Heart left ventricle (tissue), 13 donors: ENCODE measurements around the gene OR4F6.

Source experiments
- CTCF ChIP-seq, 12 donors: fragments of 200-600 bp; sonication (generic) in 4 of 12; IDR thresholded peaks; one replicate each; pipeline versions ENCODE4 v1.5.0 to v1.8.0; 2018 to 2022; ENCODE audit warnings: antibody characterized with exemption in 12 of 12, mild to moderate bottlenecking in 5 of 12
- POLR2A ChIP-seq, 2 donors: fragments of 450-650 bp; IDR thresholded peaks; one replicate each; pipeline ENCODE4 v1.6.1; 2017; ENCODE audit warnings: antibody characterized with exemption in 2 of 2, mild to moderate bottlenecking in 2 of 2, moderate library complexity in 2 of 2
- donor health status: ischemic (EF 13 %, LVEDD 7.1; RV severe dilation, severe dysfunction).
- donor health status: DM: no; HTN: yes; CAD: no.
- donor health status: DM: no; HTN: no; CAD: no.
- donor health status: ischemic (EF 25% LVEDD 6.9; RV normal size, moderate dysfunction).
- donor health status: ischemic (EF 25% LVEDD 5.7; RV mildly dilated, moderate dysfunction).
- donor health status: ischemic (EF 35%, LVEDD 5.7; RV mildly dilated, moderate dysfunction).
- donor health status: nonischemic (EF 11% LVEDD 7.7; RV severe dilation, severe dysfunction).
- donor health status: DM: yes; HTN: yes; CAD: no.
- donor health status: PGD.
- donor health status: ischemic (EF 29% LVEDD 5.4; RV normal size, mild dysfunction).
- donor health status: nonischemic (EF 23%, LVEDD 6.1; RV moderate dilation, normal function).

GRCh38 chr15:101807345-101807945 lies 4.1 kb downstream of the OR4F6 start:
- TF ChIP-seq CTCF (IDR thresholded peaks at IDR 0.05) (no peak), POLR2A (IDR thresholded peaks at IDR 0.05) (no peak)
